Measurements from ENCODE around the gene SND1. TPM values are rescaled to one million over a fixed set of nuclear protein-coding genes. Genes with fewer than 3 reads are reported as not detected.

SND1 gene
- total RNA-seq, 4 donors from 2014 or later, result 55.5 to 305 (median 80.1) TPM

GRCh38 chr7:127751490-127752448, 99.8 kb downstream of the SND1 start:
- no peak for TF ChIP-seq POLR2A (IDR thresholded peaks at IDR 0.05)
- TF ChIP-seq, protein P1, sequence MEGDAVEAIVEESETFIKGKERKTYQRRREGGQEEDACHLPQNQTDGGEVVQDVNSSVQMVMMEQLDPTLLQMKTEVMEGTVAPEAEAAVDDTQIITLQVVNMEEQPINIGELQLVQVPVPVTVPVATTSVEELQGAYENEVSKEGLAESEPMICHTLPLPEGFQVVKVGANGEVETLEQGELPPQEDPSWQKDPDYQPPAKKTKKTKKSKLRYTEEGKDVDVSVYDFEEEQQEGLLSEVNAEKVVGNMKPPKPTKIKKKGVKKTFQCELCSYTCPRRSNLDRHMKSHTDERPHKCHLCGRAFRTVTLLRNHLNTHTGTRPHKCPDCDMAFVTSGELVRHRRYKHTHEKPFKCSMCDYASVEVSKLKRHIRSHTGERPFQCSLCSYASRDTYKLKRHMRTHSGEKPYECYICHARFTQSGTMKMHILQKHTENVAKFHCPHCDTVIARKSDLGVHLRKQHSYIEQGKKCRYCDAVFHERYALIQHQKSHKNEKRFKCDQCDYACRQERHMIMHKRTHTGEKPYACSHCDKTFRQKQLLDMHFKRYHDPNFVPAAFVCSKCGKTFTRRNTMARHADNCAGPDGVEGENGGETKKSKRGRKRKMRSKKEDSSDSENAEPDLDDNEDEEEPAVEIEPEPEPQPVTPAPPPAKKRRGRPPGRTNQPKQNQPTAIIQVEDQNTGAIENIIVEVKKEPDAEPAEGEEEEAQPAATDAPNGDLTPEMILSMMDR (IDR thresholded peaks at IDR 0.05), result no peak
- peaks cover 0 to 3% (median 0%) of the 10 kb centered on the region in 4 donors for H3K4me1 ChIP-seq
- DNase-seq, result no peak
- no peaks in the 10 kb centered on the region for H3K9me3 ChIP-seq
- no peak overlapping the region for H3K4me3 ChIP-seq
- H3K36me3 ChIP-seq, result no peaks in the 10 kb centered on the region
- no peak overlapping the region for H3K27ac ChIP-seq
- no peaks in the 10 kb centered on the region for H3K27me3 ChIP-seq

DNA sequence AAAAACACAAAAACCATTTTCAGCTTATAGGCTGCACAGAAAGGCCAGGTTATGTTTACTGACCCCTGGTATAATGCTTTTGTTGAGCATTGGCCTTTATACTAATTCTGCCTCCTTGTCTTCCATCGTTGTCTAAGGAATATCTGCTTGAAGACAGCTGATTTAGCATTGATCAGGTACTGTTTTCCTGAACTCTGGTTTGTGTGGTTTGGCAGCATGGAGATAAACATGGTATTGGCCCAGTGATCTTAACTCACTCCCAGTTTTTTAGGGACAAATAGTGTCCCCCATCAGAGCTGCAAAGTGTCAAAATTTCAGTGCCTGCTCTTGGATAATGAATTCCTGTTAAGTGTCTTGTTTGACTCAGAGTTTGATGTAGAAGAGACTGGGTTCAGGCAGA, 100.8 kb downstream of the SND1 start:
- no peak overlapping the region for H3K4me3 ChIP-seq
- H3K36me3 ChIP-seq, result no peaks in the 10 kb centered on the region
- TF ChIP-seq, protein P1 (IDR thresholded peaks at IDR 0.05), result no peak
- no peak for TF ChIP-seq POLR2A (IDR thresholded peaks at IDR 0.05)
- no peaks in the 10 kb centered on the region for H3K27me3 ChIP-seq
- no peak overlapping the region for H3K27ac ChIP-seq
- no peak for DNase-seq
- peaks cover 0 to 3% (median 0%) of the 10 kb centered on the region in 4 donors for H3K4me1 ChIP-seq
- H3K9me3 ChIP-seq, result no peaks in the 10 kb centered on the region

GRCh38 chr7:127754457-127754856, 102.5 kb downstream of the SND1 start:
- H3K9me3 ChIP-seq, result no peaks in the 10 kb centered on the region
- no peak overlapping the region for H3K4me3 ChIP-seq
- H3K27me3 ChIP-seq, result no peaks in the 10 kb centered on the region
- DNase-seq, result no peak
- no peak overlapping the region for H3K27ac ChIP-seq
- peaks cover 0 to 3% (median 0%) of the 10 kb centered on the region in 4 donors for H3K4me1 ChIP-seq
- H3K36me3 ChIP-seq, result no peaks in the 10 kb centered on the region
- no peak for TF ChIP-seq POLR2A (IDR thresholded peaks at IDR 0.05)
- TF ChIP-seq, protein P1 (IDR thresholded peaks at IDR 0.05), result no peak

GRCh38 chr7:127755521-127755920, 103.5 kb downstream of the SND1 start:
- H3K9me3 ChIP-seq, result no peaks in the 10 kb centered on the region
- TF ChIP-seq POLR2A (IDR thresholded peaks at IDR 0.05), result no peak
- TF ChIP-seq, protein P1 (IDR thresholded peaks at IDR 0.05), result no peak
- DNase-seq, result no peak
- H3K36me3 ChIP-seq, result no peaks in the 10 kb centered on the region
- no peak overlapping the region for H3K27ac ChIP-seq
- peaks cover 0 to 3% (median 0%) of the 10 kb centered on the region in 4 donors for H3K4me1 ChIP-seq
- no peak overlapping the region for H3K4me3 ChIP-seq
- no peaks in the 10 kb centered on the region for H3K27me3 ChIP-seq

GRCh38 chr7:127755965-127756364, 104.0 kb downstream of the SND1 start:
- Histone ChIP-seq H3K27me3 (no peaks in the 10 kb centered on the region), H3K27ac (no peak overlapping the region), H3K36me3 (no peaks in the 10 kb centered on the region), H3K4me1 (peaks cover 0 to 3% (median 0%) of the 10 kb centered on the region in 4 donors), H3K9me3 (no peaks in the 10 kb centered on the region), H3K4me3 (no peak overlapping the region)
- no peak for DNase-seq
- no peak for TF ChIP-seq POLR2A (IDR thresholded peaks at IDR 0.05)
- TF ChIP-seq, protein P1 (IDR thresholded peaks at IDR 0.05), result no peak
